ENCODE data around the gene STARD9. TPM values are rescaled to one million over a fixed set of nuclear protein-coding genes. Genes with fewer than 3 reads are reported as not detected.
A peak's percentile ranks its signal among the peaks of the same experiment; 100 is the strongest.

STARD9 gene
- total and polyA plus RNA-seq, 2 of the 4 experiments (the other 2 are of a cell fraction) = 2.0 to 3.2 TPM

DNA sequence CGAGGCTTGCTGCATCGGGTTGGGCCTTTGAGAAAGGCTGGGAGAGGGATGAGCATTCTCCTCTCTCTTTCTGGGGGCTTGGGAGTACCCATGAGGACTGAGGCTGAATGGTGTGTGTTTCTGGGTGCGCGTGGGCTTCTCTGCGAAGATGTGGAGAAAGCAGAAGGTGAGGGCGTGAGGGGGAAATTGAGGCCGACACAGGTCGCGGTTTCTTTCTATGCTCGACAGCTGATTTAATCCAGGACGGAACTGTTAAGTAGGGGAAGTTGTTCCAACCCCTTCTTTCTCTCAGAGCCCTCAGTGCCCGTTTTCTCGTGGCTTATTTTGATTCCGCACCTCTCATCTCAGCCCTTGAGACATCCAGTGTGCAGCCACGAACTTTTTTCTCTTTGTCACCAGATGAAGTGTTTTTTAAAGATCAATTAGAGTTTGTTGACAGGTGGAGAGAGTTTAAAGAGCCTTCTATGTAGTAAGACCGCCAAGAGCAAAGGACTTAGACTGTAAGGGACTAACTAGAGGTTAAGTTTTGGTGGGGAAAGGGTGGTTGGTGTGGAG is 711 bp downstream of the STARD9 start:
- H3K23ac ChIP-seq (ENCODE audit: low read depth, low read length) = peak overlapping the region; percentile 25
- peak overlapping the region; percentile 86 for H4K5ac ChIP-seq (ENCODE audit: low read depth, low read length)
- H2BK5ac ChIP-seq (ENCODE audit: low read depth, low read length, poor library complexity, severe bottlenecking) = peak overlapping the region; percentile 37
- peak overlapping the region; percentile 65; the same call in 1 of the 2 replicates for H2AK5ac ChIP-seq (ENCODE audit: low read depth, low read length)
- peak overlapping the region; percentile 21 to 73; a peak in 2 of 4 replicates for H4K8ac ChIP-seq (ENCODE audit: low read depth in 2 of 2, low read length in 2 of 2)
- no peaks in the 10 kb centered on the region for H3K27me3 ChIP-seq (ENCODE audit: control insufficient read depth, insufficient read depth, low read length)
- peak overlapping the region; percentile 91 for H2AFZ ChIP-seq (replicated peaks; ENCODE audit: low read length, poor library complexity)
- peak overlapping the region; percentile 81 for H3K4ac ChIP-seq (ENCODE audit: low read depth, low read length)
- ChIA-PET CTCF (interaction anchor here (0.9 kb wide), 2 partner anchors 17 to 55 kb away, joined by 3 read pairs; no protein-coding TSS in a partner anchor), POLR2A (ENCODE audit: unreplicated experiment) (interaction anchor here (0.5 to 0.6 kb wide), 2 partner anchors 18 to 21 kb away, joined by 4 to 6 read pairs; no protein-coding TSS in a partner anchor)
- dilution Hi-C loops (cut with HindIII; ENCODE audit: low sequenced_read_pairs, unreplicated experiment) (no loop called here), intact Hi-C loops (cut with micrococcal nuclease) (loop anchor here (5.0 kb wide), 1 partner anchor 76 kb away; no protein-coding TSS in a partner anchor), in situ Hi-C loops (cut with MboI; ENCODE audit: low sequenced_read_pairs) (no loop called here)
- no peak overlapping the region for H2BK120ac ChIP-seq (ENCODE audit: low read depth, low read length)
- BruUV-seq (replicated peaks) = no TSS peak
- H3K4me1 ChIP-seq (ENCODE audit: control insufficient read depth, insufficient read depth, low read length) = peaks cover 3% of the 10 kb centered on the region; the same call in 1 of the 2 replicates
- peak overlapping the region; percentile 51; the same call in 1 of the 2 replicates for H3K18ac ChIP-seq (ENCODE audit: low read depth, low read length)
- no peak overlapping the region for H4K91ac ChIP-seq (ENCODE audit: insufficient read depth, low read depth, low read length)
- DNase-seq (no peak), ATAC-seq (ENCODE audit: low read depth) (no peak)
- TF ChIP-seq CHD1 (IDR thresholded peaks at IDR 0.05; ENCODE audit: low read depth, low read length) = no peak
- TF ChIP-seq BHLHE40 (IDR thresholded peaks at IDR 0.05; ENCODE audit: low read depth, low read length) = no peak
- TF ChIP-seq CEBPB (IDR thresholded peaks at IDR 0.05; ENCODE audit: low read depth, low read length) = no peak
- H3K9ac ChIP-seq (ENCODE audit: low read depth, low read length) = peak overlapping the region; percentile 77
- H4K20me1 ChIP-seq (ENCODE audit: insufficient read depth, low read length) = no peaks in the 10 kb centered on the region
- H3K9me1 ChIP-seq (ENCODE audit: insufficient read depth, low read length) = 0 out of 2 replicates have a peak, but pooled peaks cover 4% of the 10 kb centered on the region
- H3K36me3 ChIP-seq (ENCODE audit: control insufficient read depth, insufficient read depth, low read length) = no peaks in the 10 kb centered on the region
- H2BK15ac ChIP-seq (ENCODE audit: low read depth, low read length) = no peak overlapping the region
- H3K27ac ChIP-seq (ENCODE audit: insufficient read depth, low read length) = peak overlapping the region; percentile 58
- H3K56ac ChIP-seq (ENCODE audit: extremely low read depth, insufficient read depth, low read length) = peak overlapping the region; percentile 33; the same call in 1 of the 2 replicates
- no peaks in the 10 kb centered on the region for H3K9me3 ChIP-seq (ENCODE audit: control insufficient read depth, insufficient read depth, low read length)
- WGBS, 2 experiments (ENCODE audit: extremely low coverage in 2 of 2, insufficient read length in 1 of 2) = no CpG with 5 or more reads among the region's 16 CpGs
- peaks cover 18 to 32% of the 10 kb centered on the region in 2 experiments for H3K79me1 ChIP-seq (ENCODE audit: low read depth in 1 of 2, low read length in 2 of 2)
- H2BK20ac ChIP-seq (ENCODE audit: low read depth, low read length) = no peak overlapping the region
- peak overlapping the region; percentile 88 for H3K14ac ChIP-seq (replicated peaks; ENCODE audit: low read depth, low read length)
- H2AK9ac ChIP-seq (replicated peaks; ENCODE audit: low read depth, low read length, poor library complexity) = peak overlapping the region; percentile 88
- H3K4me3 ChIP-seq (ENCODE audit: insufficient read depth, low read depth, low read length) = peak overlapping the region; percentile 83
- peak overlapping the region; percentile 99 for H3K4me2 ChIP-seq (ENCODE audit: low read depth, low read length)

Measured in IMR-90 (cell line).